Measurements from ENCODE around the gene GPRC5A. TPM values are rescaled to one million over a fixed set of nuclear protein-coding genes. Genes with fewer than 3 reads are reported as not detected.

Gene GPRC5A
- total and polyA plus RNA-seq, 2 donors (not counting 1 experiment from before 2014, with no cell fraction given): not detected

GRCh38 chr12:12958886-12959285 is 67.5 kb downstream of the GPRC5A start:
- 100% methylated on average over 1 of the region's 7 CpGs for WGBS (ENCODE audit: insufficient coverage)
- Histone ChIP-seq H3K9ac (ENCODE audit: low read length) (no peak overlapping the region), H3K4me3 (ENCODE audit: control extremely low read depth in 1 of 5, extremely low read depth in 1 of 5, insufficient read depth in 1 of 5, low read depth in 2 of 5, low read length in 4 of 5) (no peak overlapping the region), H3K27me3 (replicated peaks in 1 of 4; ENCODE audit: control extremely low read depth in 1 of 4, control insufficient read depth in 3 of 4, insufficient read depth in 4 of 4, low read length in 3 of 4) (peaks cover 0 to 3% (median 0%) of the 10 kb centered on the region in 4 experiments), H2AFZ (ENCODE audit: insufficient read depth, low read depth, low read length, poor library complexity, severe bottlenecking) (no peak overlapping the region), H3K36me3 (replicated peaks in 1 of 2; ENCODE audit: control extremely low read depth in 1 of 2, control insufficient read depth in 1 of 2, extremely low read depth in 1 of 2, insufficient read depth in 2 of 2, low read length in 1 of 2) (no peaks in the 10 kb centered on the region), H3K79me2 (ENCODE audit: control insufficient read depth, insufficient read depth, low read length) (no peaks in the 10 kb centered on the region), H3K9me3 (ENCODE audit: control extremely low read depth in 1 of 3, control insufficient read depth in 2 of 3, insufficient read depth in 1 of 3, low read length in 2 of 3) (no peaks in the 10 kb centered on the region), H3K4me2 (replicated peaks; ENCODE audit: low read depth, low read length, poor library complexity, severe bottlenecking) (no peak overlapping the region), H3K4me1 (ENCODE audit: control insufficient read depth in 2 of 2, insufficient read depth in 2 of 2, low read length in 2 of 2) (no peaks in the 10 kb centered on the region), H4K20me1 (ENCODE audit: control insufficient read depth, insufficient read depth, low read length, poor library complexity, severe bottlenecking) (no peaks in the 10 kb centered on the region), H3K27ac (ENCODE audit: low read length in 2 of 2) (no peak overlapping the region)
- Mint-ChIP-seq H3K4me1 (no peaks in the 10 kb centered on the region), H3K27ac (no peak overlapping the region), H3K27me3 (peaks cover 16% of the 10 kb centered on the region), H3K9me3 (ENCODE audit: insufficient read depth) (no peaks in the 10 kb centered on the region), H3K4me3 (no peak overlapping the region)
- intact Hi-C loops (cut with micrococcal nuclease): no loop called here
- ATAC-seq (ENCODE audit: low read depth) (no peak), DNase-seq (no peak)
- ChIA-PET POLR2A (no interaction called here), CTCF (no interaction called here)
- TF ChIP-seq EZH2 (IDR thresholded peaks at IDR 0.05; ENCODE audit: borderline replicate concordance, insufficient read depth, low read depth, low read length, poor library complexity, severe bottlenecking): no peak
- no peak for TF ChIP-seq CTCF (IDR thresholded peaks at IDR 0.05)

GRCh38 chr12:12960639-12961209 is 69.4 kb downstream of the GPRC5A start:
- Mint-ChIP-seq H3K9me3 (ENCODE audit: insufficient read depth) (no peaks in the 10 kb centered on the region), H3K27ac (no peak overlapping the region), H3K4me3 (no peak overlapping the region), H3K4me1 (no peaks in the 10 kb centered on the region), H3K27me3 (peaks cover 11% of the 10 kb centered on the region)
- Histone ChIP-seq H4K20me1 (ENCODE audit: control insufficient read depth, insufficient read depth, low read length, poor library complexity, severe bottlenecking) (no peaks in the 10 kb centered on the region), H3K27ac (ENCODE audit: low read length in 2 of 2) (no peak overlapping the region), H3K4me3 (ENCODE audit: control extremely low read depth in 1 of 5, extremely low read depth in 1 of 5, insufficient read depth in 1 of 5, low read depth in 2 of 5, low read length in 4 of 5) (no peak overlapping the region), H3K9ac (ENCODE audit: low read length) (no peak overlapping the region), H3K36me3 (replicated peaks in 1 of 2; ENCODE audit: control extremely low read depth in 1 of 2, control insufficient read depth in 1 of 2, extremely low read depth in 1 of 2, insufficient read depth in 2 of 2, low read length in 1 of 2) (no peaks in the 10 kb centered on the region), H2AFZ (ENCODE audit: insufficient read depth, low read depth, low read length, poor library complexity, severe bottlenecking) (no peak overlapping the region), H3K79me2 (ENCODE audit: control insufficient read depth, insufficient read depth, low read length) (no peaks in the 10 kb centered on the region), H3K9me3 (ENCODE audit: control extremely low read depth in 1 of 3, control insufficient read depth in 2 of 3, insufficient read depth in 1 of 3, low read length in 2 of 3) (no peaks in the 10 kb centered on the region), H3K27me3 (replicated peaks in 1 of 4; ENCODE audit: control extremely low read depth in 1 of 4, control insufficient read depth in 3 of 4, insufficient read depth in 4 of 4, low read length in 3 of 4) (peaks cover 0 to 3% (median 0%) of the 10 kb centered on the region in 4 experiments), H3K4me2 (replicated peaks; ENCODE audit: low read depth, low read length, poor library complexity, severe bottlenecking) (no peak overlapping the region), H3K4me1 (ENCODE audit: control insufficient read depth in 2 of 2, insufficient read depth in 2 of 2, low read length in 2 of 2) (no peaks in the 10 kb centered on the region)
- no peak for ATAC-seq (ENCODE audit: low read depth)
- intact Hi-C loops (cut with micrococcal nuclease): no loop called here
- DNase-seq: no peak
- ChIA-PET POLR2A (no interaction called here), CTCF (no interaction called here)
- WGBS (ENCODE audit: insufficient coverage): 100% methylated on average over 3 of the region's 5 CpGs
- TF ChIP-seq CTCF (IDR thresholded peaks at IDR 0.05) (no peak), EZH2 (IDR thresholded peaks at IDR 0.05; ENCODE audit: borderline replicate concordance, insufficient read depth, low read depth, low read length, poor library complexity, severe bottlenecking) (no peak)
